Breast epithelium (tissue), 4 donors: ENCODE results near the gene SLC25A41. TPM values are rescaled to one million over a fixed set of nuclear protein-coding genes. Genes with fewer than 3 reads are reported as not detected.

Experiments
- DNase-seq, 2 donors: peaks; one replicate each; pipeline ENCODE4 v3.0.0-alpha.2; 2019; ENCODE audit warnings: low spot score in 2 of 2
- H3K27ac ChIP-seq, 2 donors: fragments of 200-600 bp; sonication (generic) in 1 of 2; one replicate each; pipeline ENCODE4 v1.5.1; 2016 to 2019; ENCODE audit warnings: mild to moderate bottlenecking in 1 of 2
- H3K27me3 ChIP-seq, 2 donors: fragments of 200-600 bp; sonication (generic) in 1 of 2; one replicate each; pipeline versions ENCODE4 v1.5.1 to v1.6.0; 2017 to 2019; ENCODE audit warnings: control low read depth in 1 of 2, mild to moderate bottlenecking in 1 of 2
- H3K36me3 ChIP-seq: fragments of 200-600 bp; one replicate; pipeline ENCODE4 v1.5.1; 2019
- H3K4me1 ChIP-seq, 2 donors: fragments of 200-600 bp; sonication (generic); one replicate each; pipeline ENCODE4 v1.5.1; 2016 to 2019; ENCODE audit warnings: control low read depth in 1 of 2
- H3K4me3 ChIP-seq, 3 donors: fragments of 200-600 bp; sonication (generic); 1 replicate in 2 of 3; 2 replicates in 1 of 3; pipeline ENCODE4 v1.5.1; 2016 to 2019; ENCODE audit warnings: mild to moderate bottlenecking in 3 of 3, moderate library complexity in 2 of 3
- H3K9me3 ChIP-seq, 2 donors: fragments of 200-600 bp; sonication (generic) in 1 of 2; one replicate each; pipeline ENCODE4 v1.5.1; 2016 to 2019; ENCODE audit warnings: control low read depth in 1 of 2
- CTCF ChIP-seq, 3 donors: fragments of 450-650 bp; IDR thresholded peaks; one replicate each; pipeline ENCODE4 v1.5.1; 2016 to 2017; ENCODE audit warnings: antibody characterized with exemption in 3 of 3, mild to moderate bottlenecking in 3 of 3, moderate library complexity in 3 of 3
- POLR2A ChIP-seq: fragments of 450-650 bp; IDR thresholded peaks from one replicate; pipeline ENCODE4 v1.6.1; 2016; ENCODE audit warnings: antibody characterized with exemption, mild to moderate bottlenecking, moderate library complexity
- POLR2AphosphoS5 ChIP-seq, 3 donors: sonication (generic); formaldehyde crosslinking; IDR thresholded peaks; one replicate each; pipeline ENCODE4 v1.6.1; 2017; ENCODE audit warnings: antibody characterized with exemption in 3 of 3
- intact Hi-C: fragments of 100-400 bp; cut with DNase I; formaldehyde crosslinking; loops from one replicate; pipeline ENCODE4 v1.15.1; 2023; ENCODE audit warnings: low total_unique reads
- total RNA-seq, 3 donors: library from RNA; depleted of rRNA; stranded (reverse); fragments of >200 nt; gene quantifications; one replicate each; pipeline ENCODE4 v1.1.0, GENCODE V29; 2016

Gene SLC25A41
- total RNA-seq, 3 donors from 2014 or later, result 0.44 TPM; not detected in 2

DNA sequence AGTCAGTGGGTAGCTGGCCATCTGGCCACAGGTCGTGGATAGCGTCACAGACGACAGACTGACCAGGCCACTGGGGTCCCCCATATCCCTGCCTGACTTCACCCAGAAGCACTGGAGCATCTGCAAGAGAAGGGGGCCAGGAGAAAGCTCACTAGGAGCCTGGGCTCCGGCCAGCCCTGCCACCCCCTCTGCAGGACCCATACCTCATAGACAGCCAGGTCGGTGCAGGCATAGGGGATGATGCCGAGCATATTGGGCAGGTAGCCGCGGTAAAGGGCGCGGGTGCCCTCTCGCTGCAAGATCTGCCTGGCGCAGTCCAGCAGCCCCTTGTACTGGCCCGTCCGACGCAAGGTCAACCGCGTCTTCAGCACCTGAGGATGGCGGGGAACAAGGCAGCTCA lies 6.4 kb downstream of the SLC25A41 start:
- no peaks in the 10 kb centered on the region for H3K9me3 ChIP-seq
- H3K36me3 ChIP-seq, result no peaks in the 10 kb centered on the region
- DNase-seq, result no peak
- no peak overlapping the region for H3K4me3 ChIP-seq
- H3K27me3 ChIP-seq, result no peaks in the 10 kb centered on the region
- intact Hi-C loops, result loop anchor here (2.0 kb wide), 1 partner anchor 48 kb away; no protein-coding TSS in a partner anchor
- no peak for TF ChIP-seq POLR2AphosphoS5 (IDR thresholded peaks at IDR 0.05)
- no peak for TF ChIP-seq POLR2A
- TF ChIP-seq CTCF (IDR thresholded peaks at IDR 0.05), result no peak
- peaks cover 3 to 11% of the 10 kb centered on the region in 2 donors for H3K4me1 ChIP-seq
- H3K27ac ChIP-seq, result no peak overlapping the region

DNA sequence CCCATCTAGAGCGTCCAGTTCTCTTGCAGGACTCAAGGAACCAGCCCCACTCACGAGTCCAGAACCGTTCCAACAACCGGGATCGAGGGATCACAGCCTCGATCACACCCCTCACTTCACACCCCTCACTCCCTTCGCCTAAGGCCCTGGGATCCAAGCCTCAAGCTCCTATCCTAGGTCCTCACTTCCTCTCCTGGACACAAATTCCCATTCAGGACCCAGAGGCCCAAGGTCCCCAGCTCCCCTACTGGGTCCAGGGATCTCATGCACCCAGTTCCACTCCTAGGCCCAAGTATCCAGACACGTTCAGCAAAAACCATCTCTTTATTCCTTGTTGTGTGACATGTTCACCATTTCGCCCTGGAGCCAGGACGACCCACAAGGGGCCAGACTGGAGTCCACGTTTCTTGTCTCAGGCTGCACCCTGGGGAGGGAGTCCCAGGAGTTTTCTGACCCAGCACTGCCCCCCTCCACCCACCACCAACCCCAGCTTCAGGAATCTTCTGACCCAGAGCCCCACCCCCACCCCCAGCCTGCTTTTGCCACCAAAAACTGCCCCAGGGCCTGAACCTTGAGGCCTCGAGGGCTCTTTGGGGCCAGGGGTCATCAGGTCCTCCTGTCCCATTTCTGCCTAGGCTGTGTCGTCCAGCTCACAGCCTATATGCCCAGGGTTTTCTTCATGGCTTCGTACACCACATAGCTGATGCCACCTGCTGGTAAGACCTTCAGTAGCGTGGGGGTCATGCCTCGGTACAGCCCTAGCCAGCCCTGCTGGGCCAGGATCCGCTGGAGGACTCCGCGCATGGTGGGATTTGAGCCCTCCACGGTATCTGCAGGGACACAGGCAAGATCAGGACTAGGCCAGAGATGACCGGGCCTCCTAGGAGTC lies 7.6 kb downstream of the SLC25A41 start:
- Histone ChIP-seq H3K27me3 (no peaks in the 10 kb centered on the region), H3K4me3 (peak overlapping the region in 2 of 3 donors; percentile 84 to 96), H3K9me3 (no peaks in the 10 kb centered on the region), H3K27ac (peak overlapping the region; percentile 82 to 92), H3K4me1 (peaks cover 3 to 11% of the 10 kb centered on the region in 2 donors), H3K36me3 (no peaks in the 10 kb centered on the region)
- TF ChIP-seq CTCF (IDR thresholded peaks at IDR 0.05) (no peak), POLR2A (no peak), POLR2AphosphoS5 (IDR thresholded peaks at IDR 0.05) (no peak)
- intact Hi-C loops, result loop anchor here (2.0 kb wide), 1 partner anchor 47 kb away; no protein-coding TSS in a partner anchor
- DNase-seq, result no peak

GRCh38 chr19:6424939-6425731 lies 8.4 kb downstream of the SLC25A41 start:
- no peaks in the 10 kb centered on the region for H3K9me3 ChIP-seq
- H3K27me3 ChIP-seq, result no peaks in the 10 kb centered on the region
- H3K27ac ChIP-seq, result peak overlapping the region; percentile 82 to 92
- H3K4me3 ChIP-seq, result peak overlapping the region; percentile 76 to 96 (median 84)
- peak; percentile 100 for DNase-seq
- TF ChIP-seq CTCF (IDR thresholded peaks at IDR 0.05) (no peak), POLR2A (no peak), POLR2AphosphoS5 (IDR thresholded peaks at IDR 0.05) (peak in 2 of 3 donors; percentile 45 to 62)
- intact Hi-C loops, result loop anchor here (1.0 kb wide), 1 partner anchor 31 kb away; no protein-coding TSS in a partner anchor
- peaks cover 3 to 11% of the 10 kb centered on the region in 2 donors for H3K4me1 ChIP-seq
- no peaks in the 10 kb centered on the region for H3K36me3 ChIP-seq

GRCh38 chr19:6424195-6424938 lies 9.2 kb downstream of the SLC25A41 start, which contains the start of gene KHSRP:
Gene KHSRP, minus strand, starts transcription at chr19:6424811. Its CDS starts 110 bp downstream, at chr19:6424701.
- DNase-seq, result no peak
- intact Hi-C loops, result loop anchor here (1.0 kb wide), 1 partner anchor 32 kb away; no protein-coding TSS in a partner anchor

More at GRCh38 chr19:6424195-6424938, 9.2 kb downstream of the SLC25A41 start, which contains the start of gene KHSRP:
- peak within 1 kb of the TSS; percentile 76 to 96 (median 84) for H3K4me3 ChIP-seq
- H3K9me3 ChIP-seq, result no peaks in the 10 kb centered on the region
- H3K27ac ChIP-seq, result peak within 1 kb of the TSS; percentile 82 to 93
- peak in 2 of 3 donors; percentile 50 to 84 for TF ChIP-seq POLR2AphosphoS5 (IDR thresholded peaks at IDR 0.05)
- TF ChIP-seq POLR2A, result peak; percentile 40
- TF ChIP-seq CTCF (IDR thresholded peaks at IDR 0.05), result no peak
- no peaks in the 10 kb centered on the region for H3K36me3 ChIP-seq
- no peaks in the 10 kb centered on the region for H3K27me3 ChIP-seq
- peaks cover 3 to 11% of the 10 kb centered on the region in 2 donors for H3K4me1 ChIP-seq
